Fibroblast of pulmonary artery (primary cell): ENCODE results near the gene R3HDM2.

ENCODE experiments used
- DNase-seq: peaks from one replicate; pipeline ENCODE4 v3.0.0-alpha.2; 2010; ENCODE audit warnings: low read depth
- H3K4me3 ChIP-seq: replicated peaks from 2 replicates; pipeline ENCODE4 v1.5.1; 2011; ENCODE audit warnings: low read depth, mild to moderate bottlenecking, control low read depth, low read length, moderate library complexity
- CTCF ChIP-seq: IDR thresholded peaks from 2 replicates; pipeline ENCODE4 v1.5.1; 2011; ENCODE audit warnings: mild to moderate bottlenecking, control low read depth, low read length, inconsistent platforms; ENCODE audit errors: missing control alignments

Gene R3HDM2

GRCh38 chr12:57236201-57236924, 194.5 kb downstream of the R3HDM2 start:
- no peak for TF ChIP-seq CTCF
- no peak for DNase-seq
- no peak overlapping the region for H3K4me3 ChIP-seq

GRCh38 chr12:57235728-57236131, 195.1 kb downstream of the R3HDM2 start:
- no peak for DNase-seq
- H3K4me3 ChIP-seq: no peak overlapping the region
- TF ChIP-seq CTCF: no peak

- peak; percentile 1 for TF ChIP-seq CTCF
- DNase-seq: peak; percentile 78
Observed at GRCh38 chr12:57235017-57235727, 195.7 kb downstream of the R3HDM2 start.

GRCh38 chr12:57234571-57235016, 196.2 kb downstream of the R3HDM2 start:
- no peak for DNase-seq
- no peak overlapping the region for H3K4me3 ChIP-seq
- no peak for TF ChIP-seq CTCF

More at GRCh38 chr12:57235017-57235727, 195.7 kb downstream of the R3HDM2 start:
- no peak overlapping the region for H3K4me3 ChIP-seq

GRCh38 chr12:57234233-57234570, 196.6 kb downstream of the R3HDM2 start:
- no peak for DNase-seq
- H3K4me3 ChIP-seq: no peak overlapping the region
- TF ChIP-seq CTCF: no peak

- DNase-seq: peak; percentile 82
- no peak for TF ChIP-seq CTCF
- no peak overlapping the region for H3K4me3 ChIP-seq
Observed at GRCh38 chr12:57233357-57234232, 197.2 kb downstream of the R3HDM2 start.
